ENCODE results near the gene CFAP221. TPM values are rescaled to one million over a fixed set of nuclear protein-coding genes. Genes with fewer than 3 reads are reported as not detected.

Gene CFAP221
- total RNA-seq, 2 donors from 2014 or later: 0.56 TPM; not detected in 1

DNA sequence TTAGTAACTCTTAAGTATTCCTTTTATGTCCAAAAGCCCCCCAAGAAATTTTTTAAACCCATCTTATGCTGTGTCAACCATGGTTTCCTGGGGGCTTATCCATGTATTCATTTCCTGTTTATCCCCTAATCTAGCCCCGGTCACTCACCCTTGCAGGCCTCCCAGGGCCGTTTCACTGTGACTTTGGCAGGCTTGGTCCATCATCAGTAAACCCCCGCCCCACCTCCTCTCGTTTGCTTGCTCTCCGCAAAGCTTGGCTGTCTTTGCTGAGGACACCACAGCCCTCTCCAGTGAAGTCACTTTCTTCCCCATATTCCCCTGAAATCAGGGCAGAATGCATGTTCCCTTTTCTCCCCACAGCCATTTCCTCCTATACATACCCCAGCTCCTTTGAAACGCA, 127.5 kb downstream of the CFAP221 start:
- H3K27me3 ChIP-seq (replicated peaks; ENCODE audit: insufficient read depth): no peaks in the 10 kb centered on the region
- TF ChIP-seq, protein P1, sequence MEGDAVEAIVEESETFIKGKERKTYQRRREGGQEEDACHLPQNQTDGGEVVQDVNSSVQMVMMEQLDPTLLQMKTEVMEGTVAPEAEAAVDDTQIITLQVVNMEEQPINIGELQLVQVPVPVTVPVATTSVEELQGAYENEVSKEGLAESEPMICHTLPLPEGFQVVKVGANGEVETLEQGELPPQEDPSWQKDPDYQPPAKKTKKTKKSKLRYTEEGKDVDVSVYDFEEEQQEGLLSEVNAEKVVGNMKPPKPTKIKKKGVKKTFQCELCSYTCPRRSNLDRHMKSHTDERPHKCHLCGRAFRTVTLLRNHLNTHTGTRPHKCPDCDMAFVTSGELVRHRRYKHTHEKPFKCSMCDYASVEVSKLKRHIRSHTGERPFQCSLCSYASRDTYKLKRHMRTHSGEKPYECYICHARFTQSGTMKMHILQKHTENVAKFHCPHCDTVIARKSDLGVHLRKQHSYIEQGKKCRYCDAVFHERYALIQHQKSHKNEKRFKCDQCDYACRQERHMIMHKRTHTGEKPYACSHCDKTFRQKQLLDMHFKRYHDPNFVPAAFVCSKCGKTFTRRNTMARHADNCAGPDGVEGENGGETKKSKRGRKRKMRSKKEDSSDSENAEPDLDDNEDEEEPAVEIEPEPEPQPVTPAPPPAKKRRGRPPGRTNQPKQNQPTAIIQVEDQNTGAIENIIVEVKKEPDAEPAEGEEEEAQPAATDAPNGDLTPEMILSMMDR (IDR thresholded peaks at IDR 0.05): no peak
- no peaks in the 10 kb centered on the region for H3K36me3 ChIP-seq
- ATAC-seq (ENCODE audit: insufficient number of reproducible peaks, low FRiP score, low read depth) (no peak), DNase-seq (ENCODE audit: low spot score) (no peak)
- peaks cover 0 to 13% of the 10 kb centered on the region in 2 donors for H3K4me1 ChIP-seq (ENCODE audit: control insufficient read depth in 1 of 2, low read depth in 2 of 2)
- H3K27ac ChIP-seq: no peak overlapping the region
- H3K9me3 ChIP-seq: no peaks in the 10 kb centered on the region
- no peak overlapping the region for H3K4me3 ChIP-seq

DNA sequence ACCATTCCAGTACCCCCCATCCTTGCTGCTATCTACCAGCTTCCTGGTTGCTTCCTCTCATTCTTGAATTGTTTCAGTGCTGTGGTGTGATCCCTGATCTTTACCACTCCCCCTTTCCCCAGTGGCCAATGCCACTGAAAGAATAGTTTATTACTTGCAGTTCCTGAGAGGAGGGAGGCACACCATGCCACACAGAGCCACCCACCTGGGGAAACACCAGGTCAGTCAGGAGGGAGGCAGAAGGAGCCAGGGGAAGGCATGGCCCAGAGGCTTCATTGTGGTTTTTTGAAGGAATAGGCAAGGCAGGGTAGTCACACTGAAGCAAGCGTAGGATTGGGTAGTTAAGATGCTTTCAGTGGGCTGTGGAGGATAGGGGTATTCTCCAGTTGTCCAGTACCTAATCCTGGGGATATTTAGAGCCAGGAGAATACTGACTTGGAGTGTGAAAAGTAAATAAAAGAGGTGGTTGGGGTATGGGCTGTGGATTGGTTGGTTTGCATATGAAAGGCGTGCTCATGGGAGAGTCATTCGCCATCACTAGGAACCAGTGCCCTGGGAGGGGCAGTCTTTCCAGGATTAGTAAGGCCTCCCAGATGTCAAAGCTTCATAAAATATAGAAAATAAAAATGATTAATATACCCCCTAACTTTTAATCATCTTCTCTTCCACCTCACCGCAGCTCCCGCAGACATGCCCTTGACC, 128.1 kb downstream of the CFAP221 start:
- ATAC-seq (ENCODE audit: insufficient number of reproducible peaks, low FRiP score, low read depth) (no peak), DNase-seq (ENCODE audit: low spot score) (no peak)
- Histone ChIP-seq H3K9me3 (no peaks in the 10 kb centered on the region), H3K4me1 (ENCODE audit: control insufficient read depth in 1 of 2, low read depth in 2 of 2) (peaks cover 0 to 13% of the 10 kb centered on the region in 2 donors), H3K4me3 (no peak overlapping the region), H3K27ac (no peak overlapping the region), H3K27me3 (replicated peaks; ENCODE audit: insufficient read depth) (no peaks in the 10 kb centered on the region), H3K36me3 (no peaks in the 10 kb centered on the region)
- TF ChIP-seq, protein P1 (IDR thresholded peaks at IDR 0.05): no peak

DNA sequence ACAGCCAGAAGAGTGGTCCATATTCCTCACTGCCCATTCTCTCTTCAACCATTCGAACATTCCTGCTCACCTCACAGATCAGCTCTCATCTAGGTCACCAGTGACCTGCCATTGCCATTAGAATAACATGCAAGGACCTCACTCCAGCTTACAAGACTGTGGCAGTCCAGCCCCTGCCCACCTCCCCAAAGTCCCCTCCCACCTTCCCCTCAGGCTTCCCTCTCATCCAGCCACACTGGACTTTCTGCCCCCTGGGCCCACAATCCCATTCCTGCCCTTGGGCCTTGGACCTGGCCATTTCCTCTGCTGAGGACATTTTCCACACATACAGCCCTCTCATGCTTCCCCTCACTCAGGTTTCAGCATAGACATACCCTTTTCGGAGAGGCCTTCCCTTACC, 129.5 kb downstream of the CFAP221 start:
- ATAC-seq (ENCODE audit: insufficient number of reproducible peaks, low FRiP score, low read depth) (no peak), DNase-seq (ENCODE audit: low spot score) (no peak)
- H3K27ac ChIP-seq: no peak overlapping the region
- H3K4me1 ChIP-seq (ENCODE audit: control insufficient read depth in 1 of 2, low read depth in 2 of 2): peaks cover 0 to 13% of the 10 kb centered on the region in 2 donors
- no peaks in the 10 kb centered on the region for H3K36me3 ChIP-seq
- H3K27me3 ChIP-seq (replicated peaks; ENCODE audit: insufficient read depth): no peaks in the 10 kb centered on the region
- no peak overlapping the region for H3K4me3 ChIP-seq
- no peaks in the 10 kb centered on the region for H3K9me3 ChIP-seq
- TF ChIP-seq, protein P1 (IDR thresholded peaks at IDR 0.05): no peak

DNA sequence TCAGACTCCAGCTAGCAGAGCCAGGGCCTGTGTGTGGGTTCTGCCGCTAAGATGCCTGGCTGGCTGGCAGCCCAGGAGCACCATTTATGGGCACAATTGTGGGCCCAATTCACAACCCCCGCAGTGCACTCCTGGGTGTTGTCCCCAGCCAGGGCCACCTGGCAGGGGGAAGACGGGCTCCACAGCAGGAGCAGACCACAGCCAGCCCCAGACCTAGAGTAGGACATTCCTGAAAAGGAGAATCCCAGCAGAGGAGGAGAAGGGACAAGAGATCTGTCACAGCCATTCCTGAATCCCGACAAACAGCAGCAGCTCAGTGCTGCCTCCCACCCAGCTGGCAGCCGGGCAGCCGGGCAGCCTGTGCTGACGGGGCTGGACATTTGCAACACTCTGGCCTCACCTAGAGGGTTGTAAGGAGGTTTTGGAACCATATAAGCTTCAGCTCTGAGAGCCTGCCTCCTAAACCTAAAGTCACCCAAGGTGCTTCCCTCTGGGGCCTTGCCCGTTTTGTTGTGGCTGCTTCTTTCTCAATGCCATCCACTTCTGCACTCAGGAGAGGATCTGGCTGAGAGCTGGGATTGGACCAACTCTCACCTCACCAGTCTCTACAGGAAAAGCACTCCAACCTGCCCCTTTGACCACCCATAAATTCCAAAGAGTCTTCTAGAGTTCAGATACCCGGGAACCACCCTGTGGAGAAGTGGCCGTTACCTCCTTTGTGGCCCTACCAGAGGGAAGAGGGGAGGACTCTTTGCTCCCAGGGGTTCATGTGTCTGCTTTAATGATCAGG, 130.7 kb downstream of the CFAP221 start:
- DNase-seq (ENCODE audit: low spot score) (no peak), ATAC-seq (ENCODE audit: insufficient number of reproducible peaks, low FRiP score, low read depth) (no peak)
- peaks cover 3 to 18% of the 10 kb centered on the region in 2 donors for H3K4me1 ChIP-seq (ENCODE audit: control insufficient read depth in 1 of 2, low read depth in 2 of 2)
- H3K36me3 ChIP-seq: no peaks in the 10 kb centered on the region
- H3K9me3 ChIP-seq: no peaks in the 10 kb centered on the region
- H3K27me3 ChIP-seq (replicated peaks; ENCODE audit: insufficient read depth): no peaks in the 10 kb centered on the region
- TF ChIP-seq, protein P1 (IDR thresholded peaks at IDR 0.05): no peak
- H3K27ac ChIP-seq: no peak overlapping the region
- H3K4me3 ChIP-seq: no peak overlapping the region

DNA sequence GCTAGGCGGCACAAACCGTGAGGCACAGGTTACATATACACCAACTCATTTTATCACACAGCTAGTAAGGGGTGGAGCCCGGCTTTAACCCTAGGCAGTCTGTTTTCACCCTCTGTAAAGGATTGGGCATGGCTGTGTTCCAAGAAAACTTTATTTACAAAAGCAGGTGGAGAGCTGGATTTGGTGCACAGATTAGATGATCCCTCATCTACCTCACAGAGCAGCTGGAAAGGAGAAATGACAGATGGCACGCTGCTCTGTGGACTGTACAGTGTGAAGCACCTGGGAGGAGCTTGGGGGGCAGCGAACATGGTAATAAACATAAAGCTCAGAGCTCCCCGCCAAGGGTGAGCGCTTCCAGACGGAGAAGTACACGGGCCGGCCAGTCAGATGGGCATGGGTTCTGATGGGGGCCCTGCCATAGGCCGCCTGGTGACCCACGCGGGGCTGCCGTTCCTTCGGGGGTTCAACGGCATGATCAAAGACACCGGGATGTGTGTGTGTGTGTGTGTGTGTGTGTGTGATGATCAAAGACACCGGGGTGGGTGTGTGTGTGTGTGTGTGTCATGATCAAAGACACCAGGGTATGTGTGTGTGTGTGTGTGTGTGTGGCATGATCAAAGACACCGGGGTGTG, 133.9 kb downstream of the CFAP221 start:
- DNase-seq (ENCODE audit: low spot score): no peak
- H3K4me3 ChIP-seq: peak overlapping the region; percentile 83

More for the DNA sequence above, 133.9 kb downstream of the CFAP221 start:
- Histone ChIP-seq H3K4me1 (ENCODE audit: control insufficient read depth in 1 of 2, low read depth in 2 of 2) (peaks cover 5 to 26% of the 10 kb centered on the region in 2 donors), H3K27ac (no peak overlapping the region), H3K36me3 (no peaks in the 10 kb centered on the region), H3K27me3 (replicated peaks; ENCODE audit: insufficient read depth) (no peaks in the 10 kb centered on the region), H3K9me3 (no peaks in the 10 kb centered on the region)
- no peak for ATAC-seq (ENCODE audit: insufficient number of reproducible peaks, low FRiP score, low read depth)
- TF ChIP-seq, protein P1 (IDR thresholded peaks at IDR 0.05): no peak
